GM10266 (cell line): ENCODE data around the gene FNIP1.
"Not testable (repeated sequence)": the region's sequence is repeated elsewhere in the genome, so short reads cannot be mapped to it uniquely, and the experiment has no call there.

Experiments used
- DNase-seq: peaks from one replicate; pipeline ENCODE4 v3.0.0; 2012; ENCODE audit errors: extremely low spot score
- TF ChIP-seq, protein P1 (sequence below): IDR thresholded peaks from 2 replicates; pipeline ENCODE4 v1.5.1; 2012; ENCODE audit warnings: mild to moderate bottlenecking, low read depth; ENCODE audit not compliant: control insufficient read depth, insufficient read depth; ENCODE audit errors: missing control alignments

FNIP1 gene

DNA sequence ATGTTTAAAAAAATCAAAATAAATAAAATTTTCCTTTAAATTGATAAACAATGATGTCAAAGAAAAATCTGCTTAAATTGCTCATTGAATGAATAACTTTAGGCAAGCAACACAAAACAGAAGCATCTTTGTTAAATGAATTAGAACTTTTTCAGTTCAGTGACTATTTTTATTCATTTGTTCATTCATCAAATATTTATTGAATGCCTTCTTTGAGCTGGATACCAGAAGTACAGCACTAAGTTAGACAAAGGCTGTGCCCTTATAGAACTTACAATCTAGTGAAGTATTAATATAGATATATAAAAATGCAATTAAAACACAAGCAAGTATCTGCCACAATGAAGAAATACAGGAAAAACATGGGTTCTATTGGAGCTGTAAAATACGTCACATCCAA is 10.8 kb downstream of the FNIP1 start:
- TF ChIP-seq, protein P1, sequence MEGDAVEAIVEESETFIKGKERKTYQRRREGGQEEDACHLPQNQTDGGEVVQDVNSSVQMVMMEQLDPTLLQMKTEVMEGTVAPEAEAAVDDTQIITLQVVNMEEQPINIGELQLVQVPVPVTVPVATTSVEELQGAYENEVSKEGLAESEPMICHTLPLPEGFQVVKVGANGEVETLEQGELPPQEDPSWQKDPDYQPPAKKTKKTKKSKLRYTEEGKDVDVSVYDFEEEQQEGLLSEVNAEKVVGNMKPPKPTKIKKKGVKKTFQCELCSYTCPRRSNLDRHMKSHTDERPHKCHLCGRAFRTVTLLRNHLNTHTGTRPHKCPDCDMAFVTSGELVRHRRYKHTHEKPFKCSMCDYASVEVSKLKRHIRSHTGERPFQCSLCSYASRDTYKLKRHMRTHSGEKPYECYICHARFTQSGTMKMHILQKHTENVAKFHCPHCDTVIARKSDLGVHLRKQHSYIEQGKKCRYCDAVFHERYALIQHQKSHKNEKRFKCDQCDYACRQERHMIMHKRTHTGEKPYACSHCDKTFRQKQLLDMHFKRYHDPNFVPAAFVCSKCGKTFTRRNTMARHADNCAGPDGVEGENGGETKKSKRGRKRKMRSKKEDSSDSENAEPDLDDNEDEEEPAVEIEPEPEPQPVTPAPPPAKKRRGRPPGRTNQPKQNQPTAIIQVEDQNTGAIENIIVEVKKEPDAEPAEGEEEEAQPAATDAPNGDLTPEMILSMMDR, result no peak
- no peak for DNase-seq

DNA sequence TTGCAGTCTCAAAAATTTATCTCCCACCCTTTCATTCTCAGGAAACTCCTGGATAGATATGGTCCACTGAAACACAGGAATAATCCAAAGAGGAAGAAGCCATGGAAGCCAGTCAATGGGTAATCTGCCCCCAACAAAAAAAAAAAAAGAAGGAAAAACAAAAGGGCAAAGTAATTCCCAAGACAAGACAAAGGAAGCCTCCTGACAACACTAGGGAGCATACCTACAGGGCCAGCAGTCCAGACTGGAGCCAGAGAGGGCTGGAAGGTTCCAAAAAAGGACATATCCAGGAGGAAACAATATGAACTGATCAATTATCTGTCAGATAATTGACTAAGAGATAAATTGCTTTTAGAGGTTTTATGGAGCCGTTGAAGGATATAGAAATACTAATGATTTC is 12.9 kb downstream of the FNIP1 start:
- no peak for DNase-seq
- TF ChIP-seq, protein P1, result no peak

DNA sequence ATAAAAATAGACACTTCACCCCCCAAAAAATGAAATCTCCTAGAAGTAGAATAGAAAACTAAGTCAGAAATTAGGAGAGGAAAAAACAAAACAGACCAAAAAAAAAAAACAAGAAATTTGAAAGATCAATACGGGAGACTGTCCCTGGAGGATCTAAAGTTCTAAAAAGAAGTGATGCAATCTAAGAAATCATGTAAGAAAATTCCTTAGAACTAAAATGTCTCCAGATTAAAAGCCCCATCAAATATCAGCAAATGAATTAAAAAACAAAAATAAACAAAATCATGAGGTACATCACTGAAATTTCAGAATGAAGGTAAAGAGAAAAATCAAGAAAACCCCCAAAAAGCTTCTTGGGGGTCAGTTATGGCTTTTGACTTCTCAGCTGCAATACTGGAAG is 13.5 kb downstream of the FNIP1 start:
- DNase-seq, result no peak
- TF ChIP-seq, protein P1, result no peak

DNA sequence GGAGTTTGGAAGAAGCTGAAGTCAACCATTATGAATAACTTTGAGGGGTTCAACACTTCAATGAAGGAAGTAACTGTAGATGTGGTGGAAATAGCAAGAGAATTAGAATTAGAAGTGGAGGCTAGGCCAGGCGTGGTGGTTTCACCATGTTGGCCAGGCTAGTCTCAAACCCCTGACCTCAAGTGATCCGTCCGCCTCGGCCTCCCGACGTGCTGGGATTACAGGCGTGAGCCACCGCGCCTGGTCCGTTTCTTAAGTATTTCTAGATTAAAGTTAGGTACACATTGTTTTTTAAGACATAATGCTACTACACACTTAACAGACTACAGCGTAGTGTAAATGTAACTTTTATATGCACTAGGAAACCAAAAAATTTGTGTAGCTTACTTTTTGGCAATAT is 14.1 kb downstream of the FNIP1 start:
- DNase-seq, result no peak
- TF ChIP-seq, protein P1, result no peak

DNA sequence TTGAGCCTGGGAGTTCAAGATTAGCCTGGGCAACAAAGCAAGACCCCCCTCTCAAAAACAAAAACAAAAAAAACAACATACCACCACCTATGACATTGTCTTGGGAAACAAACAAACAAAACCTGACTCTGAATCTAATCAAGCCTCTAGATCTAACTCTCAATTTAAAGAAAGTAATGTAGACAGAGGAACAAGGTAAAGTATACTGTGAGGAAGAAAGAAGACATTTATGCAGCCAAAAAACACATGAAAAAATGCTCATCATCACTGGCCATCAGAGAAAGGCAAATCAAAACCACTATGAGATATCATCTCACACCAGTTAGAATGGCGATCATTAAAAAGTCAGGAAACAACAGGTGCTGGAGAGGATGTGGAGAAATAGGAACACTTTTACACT is 18.7 kb downstream of the FNIP1 start:
- not testable (repeated sequence) for DNase-seq

DNA sequence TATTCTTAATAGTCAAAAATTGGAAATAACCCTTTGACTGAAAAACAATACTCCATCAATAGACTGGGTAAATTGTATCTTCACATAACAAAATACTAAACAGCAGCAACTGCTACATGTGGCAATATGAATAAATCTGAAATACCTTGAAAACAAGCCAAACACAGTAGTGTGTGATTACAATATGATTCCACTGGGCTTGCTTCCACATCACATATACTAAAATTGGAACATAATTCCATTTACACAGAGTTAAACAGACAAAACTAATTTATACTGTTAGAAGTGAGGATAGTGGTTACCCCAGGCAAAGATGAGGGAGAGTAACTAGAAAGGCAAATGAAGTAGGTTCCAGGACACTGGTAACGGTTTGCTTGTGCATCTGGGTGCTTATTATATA is 20.4 kb downstream of the FNIP1 start:
- DNase-seq, result no peak
- TF ChIP-seq, protein P1, result no peak

DNA sequence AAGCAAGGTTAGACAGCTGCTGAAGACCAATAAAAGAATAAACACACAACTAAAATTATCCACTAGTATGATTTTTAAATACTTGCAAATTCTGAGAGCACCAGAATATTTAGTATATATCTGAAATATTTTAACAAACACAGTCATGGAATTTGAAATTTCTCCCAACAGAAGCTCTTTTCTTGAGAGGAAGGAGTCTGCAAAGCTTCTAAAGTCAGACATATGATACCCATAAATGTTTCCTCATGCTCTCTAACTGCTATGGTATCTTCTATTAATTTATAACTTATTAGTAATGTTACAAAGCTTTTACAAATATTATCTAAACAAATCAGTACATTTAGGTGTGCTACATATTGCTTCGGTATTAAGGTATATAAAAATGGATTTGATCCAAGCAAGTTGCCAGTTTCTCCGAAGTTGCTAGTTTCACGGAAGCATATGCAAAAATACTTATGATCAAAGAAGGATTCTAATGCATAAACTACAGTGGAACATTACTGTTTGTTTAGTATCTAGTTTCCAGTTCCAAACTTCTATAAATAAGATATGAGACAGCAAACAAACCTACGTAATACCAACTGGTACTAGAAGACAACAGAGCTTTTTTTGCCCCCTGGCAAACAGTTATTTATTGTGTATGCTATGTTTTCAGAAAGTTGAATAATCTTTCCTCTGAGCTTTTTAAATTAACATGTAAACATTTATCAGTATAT is 22.0 kb downstream of the FNIP1 start:
- no peak for DNase-seq
- TF ChIP-seq, protein P1, result no peak

DNA sequence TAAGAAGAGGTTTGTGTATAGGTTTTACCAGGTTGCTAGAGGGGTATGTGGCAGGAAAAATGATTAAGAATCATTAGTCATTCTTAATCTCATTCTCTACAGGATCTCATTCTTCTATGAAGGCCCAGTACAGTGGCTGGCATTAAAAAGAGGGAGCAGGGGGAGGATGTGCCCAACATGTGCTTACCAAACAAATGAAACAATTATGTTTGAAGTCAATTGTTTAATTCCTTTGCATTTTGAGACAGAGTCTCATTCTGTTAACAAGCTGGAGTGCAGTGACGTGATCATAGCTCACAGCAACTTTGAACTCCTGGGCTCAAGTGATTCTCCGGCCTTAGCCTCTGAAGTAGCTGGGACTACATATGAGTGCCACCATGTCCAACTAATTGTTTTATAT is 23.0 kb downstream of the FNIP1 start:
- no peak for DNase-seq

More for the DNA sequence above, 23.0 kb downstream of the FNIP1 start:
- TF ChIP-seq, protein P1, result no peak
